ENCODE measurements around the gene SPATA9. TPM values are rescaled to one million over a fixed set of nuclear protein-coding genes. Genes with fewer than 3 reads are reported as not detected.

The SPATA9 gene
- total and polyA plus RNA-seq, 2 of the 8 experiments (the other 6 are each of a cell fraction or from before 2014, with no cell fraction given): not detected

DNA sequence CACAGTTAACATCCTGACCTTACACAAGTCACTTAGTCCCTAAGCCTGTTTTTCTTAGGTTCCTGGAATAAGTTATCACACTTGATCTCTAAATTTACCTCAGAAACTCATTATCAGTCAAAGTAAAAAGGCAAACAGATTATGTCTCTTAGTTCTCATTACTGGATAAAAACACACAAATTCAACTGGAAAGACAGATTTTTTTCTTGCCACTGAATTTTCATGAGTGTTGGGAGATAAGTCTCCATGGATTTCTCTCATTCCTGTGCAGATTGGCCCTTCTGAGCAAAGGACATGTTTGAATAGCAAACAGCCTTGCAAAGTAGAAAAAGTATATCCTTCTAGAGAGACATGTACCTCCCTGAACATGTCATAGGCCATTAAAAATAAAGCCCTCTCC lies 10.2 kb downstream of the SPATA9 start:
- Histone ChIP-seq H3K27me3 (replicated peaks in 1 of 4; ENCODE audit: control insufficient read depth in 3 of 4, extremely low read depth in 1 of 4, insufficient read depth in 3 of 4, low read length in 3 of 4) (no peaks in the 10 kb centered on the region), H3K18ac (ENCODE audit: extremely low read depth, low read length) (no peak overlapping the region), H2BK120ac (replicated peaks; ENCODE audit: low read depth, low read length) (no peak overlapping the region), H3K9ac (replicated peaks in 1 of 4; ENCODE audit: extremely low read depth in 1 of 4, low read depth in 3 of 4, low read length in 3 of 4) (no peak overlapping the region), H4K91ac (replicated peaks; ENCODE audit: insufficient read length, low read length) (no peak overlapping the region), H4K20me1 (replicated peaks in 1 of 2; ENCODE audit: control insufficient read depth in 1 of 2, insufficient read depth in 2 of 2, low read length in 2 of 2) (no peaks in the 10 kb centered on the region), H3K36me3 (ENCODE audit: control insufficient read depth in 2 of 4, insufficient read depth in 4 of 4, low read length in 3 of 4) (no peaks in the 10 kb centered on the region), H4K8ac (ENCODE audit: extremely low read depth, insufficient read depth, low read length) (no peak overlapping the region), H3K9me3 (ENCODE audit: insufficient read depth in 2 of 2, low read depth in 1 of 2, low read length in 1 of 2) (no peaks in the 10 kb centered on the region), H3K4ac (replicated peaks; ENCODE audit: insufficient read length, low read depth, low read length) (no peak overlapping the region), H2BK20ac (ENCODE audit: low read length) (no peak overlapping the region), H3K79me2 (ENCODE audit: control insufficient read depth in 1 of 2, insufficient read depth in 2 of 2, low read length in 2 of 2) (no peaks in the 10 kb centered on the region), H3K23me2 (ENCODE audit: low read depth, low read length) (no peaks in the 10 kb centered on the region; the same call in 1 of the 2 replicates), H3K4me3 (ENCODE audit: extremely low read depth in 1 of 4, insufficient read depth in 2 of 4, low read depth in 3 of 4, low read length in 4 of 4) (no peak overlapping the region), H2BK5ac (ENCODE audit: low read depth, low read length) (no peak overlapping the region), H3K27ac (ENCODE audit: low read depth, low read length) (no peak overlapping the region), H2BK15ac (ENCODE audit: low read length) (no peak overlapping the region), H2AFZ (ENCODE audit: low read length) (no peak overlapping the region), H3K56ac (replicated peaks; ENCODE audit: insufficient read length, low read depth, low read length) (no peak overlapping the region), H2BK12ac (ENCODE audit: low read depth, low read length) (no peak overlapping the region), H4K5ac (ENCODE audit: insufficient read length, low read depth, low read length) (no peak overlapping the region), H3K14ac (ENCODE audit: insufficient read length) (no peak overlapping the region), H2AK5ac (ENCODE audit: low read depth, low read length) (no peak overlapping the region), H3K4me2 (ENCODE audit: insufficient read depth in 1 of 2, low read depth in 2 of 2, low read length in 2 of 2) (no peak overlapping the region), H3K4me1 (replicated peaks in 1 of 4; ENCODE audit: control insufficient read depth in 3 of 4, insufficient read depth in 4 of 4, low read length in 3 of 4) (no peaks in the 10 kb centered on the region), H3K79me1 (ENCODE audit: low read depth, low read length) (no peaks in the 10 kb centered on the region), H3K23ac (ENCODE audit: insufficient read length) (no peak overlapping the region)
- POLR2A ChIA-PET (ENCODE audit: partially characterized antibody): no interaction called here
- CTCF ChIA-PET (ENCODE audit: partially characterized antibody): interaction anchor here (3.1 kb wide), 1 partner anchor 7 kb away, joined by 20 read pairs; no protein-coding TSS in a partner anchor
- no peak for TF ChIP-seq GTF2F1 (IDR thresholded peaks at IDR 0.05; ENCODE audit: borderline replicate concordance, low read depth, low read length)
- no peak for TF ChIP-seq CHD1 (IDR thresholded peaks at IDR 0.05; ENCODE audit: low read depth, low read length)
- TF ChIP-seq BRCA1 (IDR thresholded peaks at IDR 0.05; ENCODE audit: low read depth, low read length): no peak
- TF ChIP-seq HDAC6 (IDR thresholded peaks at IDR 0.05; ENCODE audit: low read depth, low read length): no peak
- TF ChIP-seq CBX8 (IDR thresholded peaks at IDR 0.05; ENCODE audit: borderline replicate concordance, low read depth, low read length): no peak
- no peak for TF ChIP-seq SIRT6 (IDR thresholded peaks at IDR 0.05; ENCODE audit: low read length)
- TF ChIP-seq, protein P1, sequence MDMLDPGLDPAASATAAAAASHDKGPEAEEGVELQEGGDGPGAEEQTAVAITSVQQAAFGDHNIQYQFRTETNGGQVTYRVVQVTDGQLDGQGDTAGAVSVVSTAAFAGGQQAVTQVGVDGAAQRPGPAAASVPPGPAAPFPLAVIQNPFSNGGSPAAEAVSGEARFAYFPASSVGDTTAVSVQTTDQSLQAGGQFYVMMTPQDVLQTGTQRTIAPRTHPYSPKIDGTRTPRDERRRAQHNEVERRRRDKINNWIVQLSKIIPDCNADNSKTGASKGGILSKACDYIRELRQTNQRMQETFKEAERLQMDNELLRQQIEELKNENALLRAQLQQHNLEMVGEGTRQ (IDR thresholded peaks at IDR 0.05; ENCODE audit: low read length): no peak
- TF ChIP-seq EP300 (IDR thresholded peaks at IDR 0.05; ENCODE audit: borderline replicate concordance in 1 of 2, low read depth in 2 of 2, low read length in 2 of 2): no peak
- TF ChIP-seq SP1 (IDR thresholded peaks at IDR 0.05; ENCODE audit: low read depth, low read length): no peak
- TF ChIP-seq GABPA (IDR thresholded peaks at IDR 0.05; ENCODE audit: borderline replicate concordance, insufficient read depth, low read length): no peak
- FAIRE-seq: no peak
- DNase-seq (ENCODE audit: low read depth in 1 of 2, low spot score in 2 of 2): no peak
